ENCODE measurements around the gene SIGLEC6.

- TF ChIP-seq CTCF (IDR thresholded peaks at IDR 0.05) (no peak), POLR2A (IDR thresholded peaks at IDR 0.05) (no peak)
These were observed 10.7 kb downstream of the SIGLEC6 start for GRCh38 chr19:51520728-51521127.
